Astrocyte of the hippocampus (primary cell): ENCODE results near the gene SLC34A2.
A peak's percentile ranks its signal among the peaks of the same experiment; 100 is the strongest.
"Not testable (repeated sequence)": the region's sequence is repeated elsewhere in the genome, so short reads cannot be mapped to it uniquely, and the experiment has no call there.

Experiments
- DNase-seq: peaks from one replicate; pipeline ENCODE4 v3.0.0; 2011; ENCODE audit warnings: low read depth, low spot score

The SLC34A2 gene

GRCh38 chr4:25658777-25659176 lies 3.1 kb downstream of the SLC34A2 start:
- DNase-seq: no peak

GRCh38 chr4:25661441-25661840 lies 5.8 kb downstream of the SLC34A2 start:
- not testable (repeated sequence) for DNase-seq

- no peak for DNase-seq
These were observed 6.7 kb downstream of the SLC34A2 start for GRCh38 chr4:25662306-25662705.

GRCh38 chr4:25663781-25664180 lies 8.1 kb downstream of the SLC34A2 start:
- DNase-seq: peak; percentile 34

GRCh38 chr4:25666031-25666630 lies 10.5 kb downstream of the SLC34A2 start:
- DNase-seq: no peak

- DNase-seq: peak; percentile 69
These were observed 12.4 kb downstream of the SLC34A2 start for GRCh38 chr4:25667931-25668557.

GRCh38 chr4:25670991-25671390 lies 15.3 kb downstream of the SLC34A2 start:
- no peak for DNase-seq

- DNase-seq: no peak
These were observed 17.1 kb downstream of the SLC34A2 start for GRCh38 chr4:25672756-25673155.

- DNase-seq: no peak
These were observed 18.7 kb downstream of the SLC34A2 start for GRCh38 chr4:25674386-25674785.

GRCh38 chr4:25676221-25676620 lies 20.6 kb downstream of the SLC34A2 start:
- DNase-seq: no peak

- DNase-seq: no peak
These were observed 21.5 kb downstream of the SLC34A2 start for GRCh38 chr4:25677157-25677556.

- no peak for DNase-seq
These were observed 22.3 kb downstream of the SLC34A2 start for GRCh38 chr4:25677943-25678342.

- DNase-seq: no peak
These were observed 32.1 kb downstream of the SLC34A2 start for GRCh38 chr4:25687773-25688172.

- peak; percentile 14 for DNase-seq
These were observed 38.8 kb downstream of the SLC34A2 start for GRCh38 chr4:25694466-25694865.

GRCh38 chr4:25696409-25696808 lies 40.8 kb downstream of the SLC34A2 start:
- no peak for DNase-seq

GRCh38 chr4:25697516-25697915 lies 41.9 kb downstream of the SLC34A2 start:
- no peak for DNase-seq

- DNase-seq: no peak
These were observed 45.0 kb downstream of the SLC34A2 start for GRCh38 chr4:25700661-25701060.

GRCh38 chr4:25702848-25703247 lies 47.2 kb downstream of the SLC34A2 start:
- peak; percentile 95 for DNase-seq

- peak; percentile 12 for DNase-seq
These were observed 48.2 kb downstream of the SLC34A2 start for GRCh38 chr4:25703731-25704388.

GRCh38 chr4:25704516-25704915 lies 48.9 kb downstream of the SLC34A2 start:
- no peak for DNase-seq

GRCh38 chr4:25710637-25711036 lies 55.0 kb downstream of the SLC34A2 start:
- no peak for DNase-seq

- no peak for DNase-seq
These were observed 57.0 kb downstream of the SLC34A2 start for GRCh38 chr4:25712611-25713010.

GRCh38 chr4:25713812-25714211 lies 58.2 kb downstream of the SLC34A2 start:
- no peak for DNase-seq
